IPS-18c (cell line): ENCODE measurements around the gene ZNF277.

Source experiments
- H3K4me3 ChIP-seq: 2 replicates; pipeline ENCODE4 v1.7.0; 2013; ENCODE audit warnings: low read depth, mild to moderate bottlenecking, low read length, moderate library complexity; ENCODE audit not compliant: insufficient read depth
- H3K9me3 ChIP-seq: one replicate; pipeline ENCODE4 v1.6.1; 2013; ENCODE audit warnings: mild to moderate bottlenecking, low read length, moderate library complexity; ENCODE audit not compliant: control insufficient read depth, insufficient read depth

ZNF277 gene

GRCh38 chr7:112346381-112347060, 140.0 kb downstream of the ZNF277 start:
- Histone ChIP-seq H3K4me3 (no peak overlapping the region), H3K9me3 (peaks cover 3% of the 10 kb centered on the region)

- Histone ChIP-seq H3K9me3 (peaks cover 3% of the 10 kb centered on the region), H3K4me3 (no peak overlapping the region)
Measured at GRCh38 chr7:112347088-112347487, 140.6 kb downstream of the ZNF277 start.

- H3K4me3 ChIP-seq: no peak overlapping the region
- no peaks in the 10 kb centered on the region for H3K9me3 ChIP-seq
Measured at GRCh38 chr7:112350585-112350984, 144.1 kb downstream of the ZNF277 start.

GRCh38 chr7:112356596-112356995, 150.1 kb downstream of the ZNF277 start:
- Histone ChIP-seq H3K9me3 (no peaks in the 10 kb centered on the region), H3K4me3 (no peak overlapping the region)

- Histone ChIP-seq H3K4me3 (no peak overlapping the region), H3K9me3 (no peaks in the 10 kb centered on the region)
Measured at GRCh38 chr7:112357136-112357535, 150.6 kb downstream of the ZNF277 start.

GRCh38 chr7:112358513-112358912, 152.0 kb downstream of the ZNF277 start:
- H3K4me3 ChIP-seq: no peak overlapping the region
- no peaks in the 10 kb centered on the region for H3K9me3 ChIP-seq

- no peak overlapping the region for H3K4me3 ChIP-seq
Measured at GRCh38 chr7:112359086-112359485, 152.6 kb downstream of the ZNF277 start.

GRCh38 chr7:112360681-112361080, 154.2 kb downstream of the ZNF277 start:
- Histone ChIP-seq H3K4me3 (no peak overlapping the region), H3K9me3 (no peaks in the 10 kb centered on the region)

More at GRCh38 chr7:112359086-112359485, 152.6 kb downstream of the ZNF277 start:
- H3K9me3 ChIP-seq: no peaks in the 10 kb centered on the region

- H3K9me3 ChIP-seq: no peaks in the 10 kb centered on the region
Measured at GRCh38 chr7:112361154-112361553, 154.7 kb downstream of the ZNF277 start.

GRCh38 chr7:112362053-112362650, 155.7 kb downstream of the ZNF277 start:
- Histone ChIP-seq H3K4me3 (no peak overlapping the region), H3K9me3 (no peaks in the 10 kb centered on the region)

More at GRCh38 chr7:112361154-112361553, 154.7 kb downstream of the ZNF277 start:
- H3K4me3 ChIP-seq: no peak overlapping the region

- Histone ChIP-seq H3K9me3 (no peaks in the 10 kb centered on the region), H3K4me3 (no peak overlapping the region)
Measured at GRCh38 chr7:112362731-112363131, 156.2 kb downstream of the ZNF277 start.

- Histone ChIP-seq H3K9me3 (no peaks in the 10 kb centered on the region), H3K4me3 (no peak overlapping the region)
Measured at GRCh38 chr7:112364388-112364787, 157.9 kb downstream of the ZNF277 start.

- no peak overlapping the region for H3K4me3 ChIP-seq
- H3K9me3 ChIP-seq: no peaks in the 10 kb centered on the region
Measured at GRCh38 chr7:112365551-112365950, 159.1 kb downstream of the ZNF277 start.

GRCh38 chr7:112366886-112367285, 160.4 kb downstream of the ZNF277 start:
- H3K4me3 ChIP-seq: no peak overlapping the region
- no peaks in the 10 kb centered on the region for H3K9me3 ChIP-seq

GRCh38 chr7:112370436-112370835, 163.9 kb downstream of the ZNF277 start:
- Histone ChIP-seq H3K9me3 (no peaks in the 10 kb centered on the region), H3K4me3 (no peak overlapping the region)

GRCh38 chr7:112371701-112372100, 165.2 kb downstream of the ZNF277 start:
- Histone ChIP-seq H3K9me3 (no peaks in the 10 kb centered on the region), H3K4me3 (no peak overlapping the region)

- Histone ChIP-seq H3K9me3 (no peaks in the 10 kb centered on the region), H3K4me3 (no peak overlapping the region)
Measured at GRCh38 chr7:112372101-112372500, 165.6 kb downstream of the ZNF277 start.

- no peaks in the 10 kb centered on the region for H3K9me3 ChIP-seq
- H3K4me3 ChIP-seq: no peak overlapping the region
Measured at GRCh38 chr7:112377593-112377992, 171.1 kb downstream of the ZNF277 start.
